Measurements from ENCODE around the gene TGFBRAP1. TPM values are rescaled to one million over a fixed set of nuclear protein-coding genes. Genes with fewer than 3 reads are reported as not detected.

The TGFBRAP1 gene
- total RNA-seq, 6 experiments from 2014 or later = 5.7 to 11.2 (median 7.1) TPM

GRCh38 chr2:105248316-105249070, 81.0 kb downstream of the TGFBRAP1 start:
- H3K27ac ChIP-seq = no peak overlapping the region
- no peaks in the 10 kb centered on the region for H3K36me3 ChIP-seq
- DNase-seq = no peak
- no peaks in the 10 kb centered on the region for H3K27me3 ChIP-seq
- no peaks in the 10 kb centered on the region for H3K4me1 ChIP-seq
- no peak for ATAC-seq
- WGBS (ENCODE audit: insufficient coverage, low coverage, low lambda C conversion rate, missing lambda C conversion rate) = 38% methylated on average over 1 of the region's 4 CpGs
- intact Hi-C loops (cut with DNase I) = no loop called here
- H3K4me3 ChIP-seq = no peak overlapping the region
- no peaks in the 10 kb centered on the region for H3K9me3 ChIP-seq
- no peak for TF ChIP-seq POLR2A (IDR thresholded peaks at IDR 0.05)
- no peak for TF ChIP-seq CTCF (IDR thresholded peaks at IDR 0.05)

GRCh38 chr2:105244451-105244850, 85.1 kb downstream of the TGFBRAP1 start:
- H3K36me3 ChIP-seq = no peaks in the 10 kb centered on the region
- TF ChIP-seq CTCF (IDR thresholded peaks at IDR 0.05) = no peak
- TF ChIP-seq POLR2A (IDR thresholded peaks at IDR 0.05) = no peak
- intact Hi-C loops (cut with DNase I) = no loop called here
- no peak overlapping the region for H3K27ac ChIP-seq
- no peak for ATAC-seq
- DNase-seq = no peak
- no peak overlapping the region for H3K4me3 ChIP-seq
- WGBS (ENCODE audit: insufficient coverage, low coverage, low lambda C conversion rate, missing lambda C conversion rate) = 34% methylated on average over 2 of the region's 3 CpGs
- H3K4me1 ChIP-seq = no peaks in the 10 kb centered on the region
- no peaks in the 10 kb centered on the region for H3K9me3 ChIP-seq
- no peaks in the 10 kb centered on the region for H3K27me3 ChIP-seq

- Histone ChIP-seq H3K36me3 (no peaks in the 10 kb centered on the region), H3K4me1 (no peaks in the 10 kb centered on the region), H3K27ac (no peak overlapping the region), H3K27me3 (no peaks in the 10 kb centered on the region), H3K4me3 (no peak overlapping the region), H3K9me3 (no peaks in the 10 kb centered on the region)
- intact Hi-C loops (cut with DNase I) = no loop called here
- ATAC-seq (no peak), DNase-seq (no peak)
- WGBS (ENCODE audit: insufficient coverage, low coverage, low lambda C conversion rate, missing lambda C conversion rate) = 31% methylated on average over 5 of the region's 5 CpGs
- no peak for TF ChIP-seq POLR2A (IDR thresholded peaks at IDR 0.05)
- TF ChIP-seq CTCF (IDR thresholded peaks at IDR 0.05) = no peak
Measured at GRCh38 chr2:105243961-105244360, 85.6 kb downstream of the TGFBRAP1 start.

GRCh38 chr2:105242286-105242993, 87.1 kb downstream of the TGFBRAP1 start:
- Histone ChIP-seq H3K4me3 (no peak overlapping the region), H3K9me3 (no peaks in the 10 kb centered on the region), H3K4me1 (no peaks in the 10 kb centered on the region), H3K36me3 (no peaks in the 10 kb centered on the region), H3K27ac (no peak overlapping the region), H3K27me3 (no peaks in the 10 kb centered on the region)
- no peak for DNase-seq
- WGBS (ENCODE audit: insufficient coverage, low coverage, low lambda C conversion rate, missing lambda C conversion rate) = 92% methylated on average over 29 of the region's 50 CpGs
- intact Hi-C loops (cut with DNase I) = no loop called here
- ATAC-seq = no peak
- TF ChIP-seq CTCF (IDR thresholded peaks at IDR 0.05) (no peak), POLR2A (IDR thresholded peaks at IDR 0.05) (no peak)
